Measurements from ENCODE around the gene MTIF3. TPM values are rescaled to one million over a fixed set of nuclear protein-coding genes. Genes with fewer than 3 reads are reported as not detected.
A peak's percentile ranks its signal among the peaks of the same experiment; 100 is the strongest.

Gene MTIF3
- total RNA-seq, 1 donor from 2014 or later: 41.6 TPM

DNA sequence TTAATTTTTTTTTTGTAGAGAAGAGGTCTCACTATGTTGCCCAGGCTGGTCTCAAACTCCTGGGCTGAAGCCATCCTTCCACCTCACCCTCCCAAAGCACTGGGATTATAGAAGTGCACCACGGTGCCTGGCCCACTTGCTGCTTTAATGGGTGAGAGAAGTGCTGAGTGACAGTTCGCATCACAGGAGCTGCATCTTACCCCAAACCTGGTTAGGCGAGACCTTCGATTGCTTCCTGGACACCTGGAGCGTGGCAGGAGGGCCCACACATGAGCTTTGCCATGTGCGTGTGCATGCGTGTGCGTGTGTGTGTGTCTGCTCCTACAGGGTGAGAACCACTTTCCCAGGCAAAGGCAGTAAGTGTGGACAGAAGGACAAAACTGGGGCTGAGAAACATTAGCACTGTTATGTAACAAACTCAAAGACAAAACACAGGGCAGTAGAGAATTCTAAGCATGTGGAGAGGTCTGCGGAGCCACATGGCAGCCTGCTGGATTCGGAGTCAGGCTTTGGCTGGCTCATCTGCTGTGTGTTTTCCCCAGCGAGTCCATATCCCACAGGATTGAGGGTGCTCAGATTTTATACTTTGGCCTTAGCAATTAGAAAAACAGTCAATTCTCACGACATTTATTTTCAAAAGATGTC lies 11.7 kb upstream of the MTIF3 start:
- no peak for DNase-seq (ENCODE audit: extremely low spot score, unreplicated experiment)
- TF ChIP-seq, protein P1, sequence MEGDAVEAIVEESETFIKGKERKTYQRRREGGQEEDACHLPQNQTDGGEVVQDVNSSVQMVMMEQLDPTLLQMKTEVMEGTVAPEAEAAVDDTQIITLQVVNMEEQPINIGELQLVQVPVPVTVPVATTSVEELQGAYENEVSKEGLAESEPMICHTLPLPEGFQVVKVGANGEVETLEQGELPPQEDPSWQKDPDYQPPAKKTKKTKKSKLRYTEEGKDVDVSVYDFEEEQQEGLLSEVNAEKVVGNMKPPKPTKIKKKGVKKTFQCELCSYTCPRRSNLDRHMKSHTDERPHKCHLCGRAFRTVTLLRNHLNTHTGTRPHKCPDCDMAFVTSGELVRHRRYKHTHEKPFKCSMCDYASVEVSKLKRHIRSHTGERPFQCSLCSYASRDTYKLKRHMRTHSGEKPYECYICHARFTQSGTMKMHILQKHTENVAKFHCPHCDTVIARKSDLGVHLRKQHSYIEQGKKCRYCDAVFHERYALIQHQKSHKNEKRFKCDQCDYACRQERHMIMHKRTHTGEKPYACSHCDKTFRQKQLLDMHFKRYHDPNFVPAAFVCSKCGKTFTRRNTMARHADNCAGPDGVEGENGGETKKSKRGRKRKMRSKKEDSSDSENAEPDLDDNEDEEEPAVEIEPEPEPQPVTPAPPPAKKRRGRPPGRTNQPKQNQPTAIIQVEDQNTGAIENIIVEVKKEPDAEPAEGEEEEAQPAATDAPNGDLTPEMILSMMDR (IDR thresholded peaks at IDR 0.05): no peak
- no peaks in the 10 kb centered on the region for H3K36me3 Mint-ChIP-seq (ENCODE audit: unreplicated experiment)
- peaks cover 25% of the 10 kb centered on the region for H3K27me3 Mint-ChIP-seq (ENCODE audit: unreplicated experiment)
- H3K27ac Mint-ChIP-seq (ENCODE audit: unreplicated experiment): no peak overlapping the region
- no peaks in the 10 kb centered on the region for H3K9me3 Mint-ChIP-seq (ENCODE audit: unreplicated experiment)
- no peaks in the 10 kb centered on the region for H3K4me1 Mint-ChIP-seq (ENCODE audit: unreplicated experiment)
- H3K4me3 Mint-ChIP-seq (ENCODE audit: unreplicated experiment): no peak overlapping the region

DNA sequence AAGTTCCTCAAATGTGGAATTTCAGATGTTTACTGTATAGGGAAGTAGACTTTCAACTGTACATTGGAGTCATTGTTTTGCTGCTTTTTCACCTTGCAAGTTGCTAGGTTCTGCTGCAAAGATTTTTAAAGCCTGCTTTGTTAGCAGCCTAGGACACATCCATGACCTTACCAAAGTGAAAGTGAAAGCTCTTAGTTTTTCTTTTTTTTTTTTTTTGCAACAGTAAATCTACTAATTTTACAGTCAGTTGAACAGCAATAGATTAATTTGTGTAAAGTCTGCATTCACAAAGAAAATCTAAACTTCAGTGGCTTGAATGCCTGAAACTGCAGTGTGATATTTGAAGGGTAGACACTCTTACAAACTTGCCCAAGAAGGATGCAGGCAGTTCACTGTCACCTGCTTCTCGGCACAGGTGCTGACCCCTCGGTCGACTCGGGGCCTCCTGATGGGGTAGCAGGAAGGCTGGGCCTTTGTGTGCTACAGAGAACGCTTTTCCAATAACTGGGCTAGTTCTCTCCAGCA lies 5.0 kb upstream of the MTIF3 start:
- Mint-ChIP-seq H3K27me3 (ENCODE audit: unreplicated experiment) (peaks cover 25% of the 10 kb centered on the region), H3K4me1 (ENCODE audit: unreplicated experiment) (peaks cover 13% of the 10 kb centered on the region), H3K27ac (ENCODE audit: unreplicated experiment) (no peak overlapping the region), H3K4me3 (ENCODE audit: unreplicated experiment) (peak overlapping the region; percentile 57), H3K9me3 (ENCODE audit: unreplicated experiment) (no peaks in the 10 kb centered on the region), H3K36me3 (ENCODE audit: unreplicated experiment) (no peaks in the 10 kb centered on the region)
- TF ChIP-seq, protein P1 (IDR thresholded peaks at IDR 0.05): no peak
- no peak for DNase-seq (ENCODE audit: extremely low spot score, unreplicated experiment)

DNA sequence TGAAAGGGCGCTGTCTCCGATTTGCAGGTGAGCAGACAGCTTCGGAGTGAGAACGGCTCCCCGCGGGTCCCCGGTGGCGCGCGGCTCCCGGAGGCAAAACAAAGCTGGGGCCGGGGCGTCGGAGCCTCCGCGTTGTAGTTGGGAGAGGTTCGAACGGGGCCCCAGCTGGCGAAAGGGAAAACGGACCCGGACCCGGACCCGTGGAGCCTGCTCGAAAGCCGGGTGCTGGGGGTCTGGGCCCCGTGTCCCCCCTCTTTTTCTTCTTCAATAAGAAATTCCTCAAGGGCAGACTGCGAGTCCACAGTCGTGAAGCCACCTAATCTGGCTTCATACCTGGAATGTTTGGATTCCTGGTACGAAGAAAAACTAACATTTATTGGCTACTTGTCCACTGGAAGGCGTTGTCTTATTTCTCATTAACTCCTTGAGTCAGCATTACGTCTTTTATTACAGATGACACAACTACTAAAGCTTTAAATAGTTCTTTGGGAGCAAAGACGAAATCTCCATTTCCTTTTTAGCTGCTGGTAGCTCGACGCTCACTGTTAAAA lies 632 bp upstream of the MTIF3 start:
- Mint-ChIP-seq H3K36me3 (ENCODE audit: unreplicated experiment) (no peaks in the 10 kb centered on the region), H3K4me3 (ENCODE audit: unreplicated experiment) (peak overlapping the region; percentile 86), H3K27ac (ENCODE audit: unreplicated experiment) (peak overlapping the region; percentile 89), H3K9me3 (ENCODE audit: unreplicated experiment) (no peaks in the 10 kb centered on the region), H3K27me3 (ENCODE audit: unreplicated experiment) (peaks cover 14% of the 10 kb centered on the region), H3K4me1 (ENCODE audit: unreplicated experiment) (peaks cover 22% of the 10 kb centered on the region)
- TF ChIP-seq, protein P1 (IDR thresholded peaks at IDR 0.05): peak; percentile 11
- DNase-seq (ENCODE audit: extremely low spot score, unreplicated experiment): no peak

DNA sequence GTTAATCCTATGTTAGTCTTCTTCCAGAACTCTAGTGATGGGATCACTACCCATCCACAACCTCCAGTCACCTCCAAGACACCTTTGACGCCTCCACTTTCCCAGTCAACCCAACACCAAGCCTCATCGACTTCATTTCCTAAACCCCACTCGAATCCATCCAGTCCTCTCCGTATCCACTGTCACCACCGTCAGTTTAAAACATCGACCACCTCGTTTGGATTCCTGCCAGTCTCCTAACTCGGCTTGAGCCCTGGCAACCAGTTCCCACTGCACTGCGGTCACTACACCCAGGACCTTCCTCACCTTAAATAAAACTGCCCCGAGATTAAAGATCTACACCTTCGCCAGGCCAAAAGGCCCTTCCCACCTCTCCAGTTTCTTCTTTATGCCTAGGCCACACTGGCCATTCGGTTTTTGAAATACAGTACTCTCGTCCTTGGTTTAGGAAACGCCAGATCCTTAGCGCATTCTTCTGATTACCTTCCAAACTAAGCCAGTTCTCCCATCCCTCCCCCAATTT lies 1.2 kb downstream of the MTIF3 start:
- no peak for DNase-seq (ENCODE audit: extremely low spot score, unreplicated experiment)
- TF ChIP-seq, protein P1 (IDR thresholded peaks at IDR 0.05): no peak
- Mint-ChIP-seq H3K27me3 (ENCODE audit: unreplicated experiment) (peaks cover 14% of the 10 kb centered on the region), H3K9me3 (ENCODE audit: unreplicated experiment) (no peaks in the 10 kb centered on the region), H3K4me1 (ENCODE audit: unreplicated experiment) (peaks cover 15% of the 10 kb centered on the region), H3K36me3 (ENCODE audit: unreplicated experiment) (no peaks in the 10 kb centered on the region), H3K4me3 (ENCODE audit: unreplicated experiment) (peak overlapping the region; percentile 86), H3K27ac (ENCODE audit: unreplicated experiment) (peak overlapping the region; percentile 89)

DNA sequence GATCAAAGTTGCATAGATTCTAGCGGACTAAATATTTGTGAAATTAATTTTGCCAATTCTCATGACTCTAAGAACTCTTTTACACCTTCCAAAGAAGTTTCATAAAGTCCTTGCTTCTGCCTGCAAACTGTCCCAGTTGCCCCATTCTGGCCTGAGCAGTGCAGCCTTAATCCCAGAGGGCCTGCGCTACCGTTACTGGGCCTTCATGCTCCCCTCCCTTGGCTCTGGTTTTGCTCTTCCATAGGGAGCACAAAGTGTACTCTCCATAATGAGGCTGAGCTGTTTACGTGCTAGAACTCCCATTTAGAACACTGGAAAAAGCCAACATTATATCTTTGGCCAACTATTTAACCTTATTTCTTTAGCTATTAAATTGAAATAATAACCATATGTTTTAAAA lies 2.1 kb downstream of the MTIF3 start:
- no peak for DNase-seq (ENCODE audit: extremely low spot score, unreplicated experiment)
- Mint-ChIP-seq H3K27ac (ENCODE audit: unreplicated experiment) (no peak overlapping the region), H3K4me3 (ENCODE audit: unreplicated experiment) (peak overlapping the region; percentile 86), H3K9me3 (ENCODE audit: unreplicated experiment) (no peaks in the 10 kb centered on the region), H3K27me3 (ENCODE audit: unreplicated experiment) (peaks cover 7% of the 10 kb centered on the region), H3K36me3 (ENCODE audit: unreplicated experiment) (no peaks in the 10 kb centered on the region), H3K4me1 (ENCODE audit: unreplicated experiment) (peaks cover 15% of the 10 kb centered on the region)
- TF ChIP-seq, protein P1 (IDR thresholded peaks at IDR 0.05): no peak

Data from osteocyte (in vitro differentiated cells).